ENCODE data around the gene CXorf66. TPM values are rescaled to one million over a fixed set of nuclear protein-coding genes. Genes with fewer than 3 reads are reported as not detected.

CXorf66 gene
- total RNA-seq, 1 donor from 2014 or later: not detected

GRCh38 chrX:139931646-139932072 is 33.7 kb downstream of the CXorf66 start:
- H3K27me3 Mint-ChIP-seq (ENCODE audit: insufficient read depth, low read depth): peaks cover 3% of the 10 kb centered on the region
- H3K4me1 Mint-ChIP-seq: peaks cover 32% of the 10 kb centered on the region
- no peaks in the 10 kb centered on the region for H3K9me3 Mint-ChIP-seq
- Histone ChIP-seq H3K4me2 (peak overlapping the region; percentile 83), H3K9ac (no peak overlapping the region), H3K79me2 (ENCODE audit: low read depth) (peaks cover 52% of the 10 kb centered on the region), H3K4me3 (peak overlapping the region; percentile 79), H3K36me3 (no peaks in the 10 kb centered on the region), H2AFZ (replicated peaks) (no peak overlapping the region), H3K27me3 (no peaks in the 10 kb centered on the region), H4K20me1 (ENCODE audit: low read depth) (peaks cover 27% of the 10 kb centered on the region), H3K4me1 (peaks cover 5% of the 10 kb centered on the region), H3K9me3 (ENCODE audit: low read depth) (no peaks in the 10 kb centered on the region), H3K27ac (no peak overlapping the region), H3F3A (ENCODE audit: low read depth) (peaks cover 8% of the 10 kb centered on the region)
- TF ChIP-seq EZH2phosphoT487 (IDR thresholded peaks at IDR 0.05) (no peak), CTCF (IDR thresholded peaks at IDR 0.05) (no peak), EZH2 (IDR thresholded peaks at IDR 0.05) (no peak)
- H3K36me3 Mint-ChIP-seq: no peaks in the 10 kb centered on the region
- H3K4me3 Mint-ChIP-seq: peak overlapping the region; percentile 89
- H3K27ac Mint-ChIP-seq: no peak overlapping the region
- DNase-seq (ENCODE audit: low spot score): no peak

- Mint-ChIP-seq H3K4me1 (peaks cover 32% of the 10 kb centered on the region), H3K27me3 (ENCODE audit: insufficient read depth, low read depth) (peaks cover 3% of the 10 kb centered on the region), H3K9me3 (no peaks in the 10 kb centered on the region), H3K27ac (no peak overlapping the region), H3K4me3 (peak overlapping the region; percentile 89), H3K36me3 (no peaks in the 10 kb centered on the region)
- no peak for TF ChIP-seq EZH2 (IDR thresholded peaks at IDR 0.05)
- TF ChIP-seq CTCF (IDR thresholded peaks at IDR 0.05): no peak
- no peak for TF ChIP-seq EZH2phosphoT487 (IDR thresholded peaks at IDR 0.05)
- Histone ChIP-seq H3K9me3 (ENCODE audit: low read depth) (no peaks in the 10 kb centered on the region), H3K36me3 (no peaks in the 10 kb centered on the region), H3K4me2 (peak overlapping the region; percentile 83), H3K79me2 (ENCODE audit: low read depth) (peaks cover 58% of the 10 kb centered on the region), H3K9ac (no peak overlapping the region), H3K4me1 (peaks cover 5% of the 10 kb centered on the region), H3K27me3 (no peaks in the 10 kb centered on the region), H3K4me3 (peak overlapping the region; percentile 79), H4K20me1 (ENCODE audit: low read depth) (peaks cover 32% of the 10 kb centered on the region), H2AFZ (replicated peaks) (no peak overlapping the region), H3K27ac (no peak overlapping the region), H3F3A (ENCODE audit: low read depth) (peaks cover 8% of the 10 kb centered on the region)
- peak; percentile 40 for DNase-seq (ENCODE audit: low spot score)
Observed at GRCh38 chrX:139930916-139931645, 34.2 kb downstream of the CXorf66 start.

DNA sequence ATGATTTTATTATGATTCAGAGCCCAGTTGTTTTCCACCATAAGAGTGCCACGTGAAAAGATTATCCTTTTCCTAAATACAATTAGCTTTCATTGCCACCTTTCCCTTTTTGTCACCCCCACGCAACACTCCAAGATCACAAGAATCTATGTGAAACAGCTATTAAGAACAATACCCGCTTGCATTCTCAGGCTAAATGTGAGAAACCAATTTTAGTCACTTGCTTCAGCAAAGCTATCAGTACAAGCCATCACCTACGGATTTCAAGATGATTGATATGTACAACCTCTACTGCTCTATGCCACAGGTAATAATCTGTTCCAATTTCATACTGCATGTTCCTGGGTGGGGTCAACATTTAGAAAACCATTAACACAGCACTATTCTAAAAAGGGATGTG is 34.9 kb downstream of the CXorf66 start:
- H3K27ac ChIP-seq: no peak overlapping the region
- no peak overlapping the region for H2AFZ ChIP-seq (replicated peaks)
- Mint-ChIP-seq H3K4me3 (peak overlapping the region; percentile 89), H3K27ac (no peak overlapping the region), H3K27me3 (ENCODE audit: insufficient read depth, low read depth) (no peaks in the 10 kb centered on the region), H3K4me1 (peaks cover 37% of the 10 kb centered on the region), H3K36me3 (no peaks in the 10 kb centered on the region), H3K9me3 (no peaks in the 10 kb centered on the region)
- peaks cover 32% of the 10 kb centered on the region for H4K20me1 ChIP-seq (ENCODE audit: low read depth)
- H3K36me3 ChIP-seq: no peaks in the 10 kb centered on the region
- no peaks in the 10 kb centered on the region for H3K27me3 ChIP-seq
- H3K9ac ChIP-seq: no peak overlapping the region
- no peak for DNase-seq (ENCODE audit: low spot score)
- H3K9me3 ChIP-seq (ENCODE audit: low read depth): no peaks in the 10 kb centered on the region
- no peak for TF ChIP-seq CTCF (IDR thresholded peaks at IDR 0.05)
- TF ChIP-seq EZH2phosphoT487 (IDR thresholded peaks at IDR 0.05): no peak
- TF ChIP-seq EZH2 (IDR thresholded peaks at IDR 0.05): no peak
- peak overlapping the region; percentile 79 for H3K4me3 ChIP-seq
- peaks cover 5% of the 10 kb centered on the region for H3K4me1 ChIP-seq
- peaks cover 65% of the 10 kb centered on the region for H3K79me2 ChIP-seq (ENCODE audit: low read depth)
- H3K4me2 ChIP-seq: peak overlapping the region; percentile 83
- H3F3A ChIP-seq (ENCODE audit: low read depth): peaks cover 8% of the 10 kb centered on the region

All from neural progenitor cell (in vitro differentiated cells).